Measurements from ENCODE around the gene APOBR.
"Not testable (repeated sequence)": the region's sequence is repeated elsewhere in the genome, so short reads cannot be mapped to it uniquely, and the experiment has no call there.

Gene APOBR

GRCh38 chr16:28494121-28494851 lies at the start of gene APOBR:
TSS of gene APOBR (plus strand) at chr16:28494643. CDS start at chr16:28494682, 39 bp downstream.
- DNase-seq: peak; percentile 96

- not testable (repeated sequence) for DNase-seq
These were observed 48.1 kb upstream of the APOBR start for GRCh38 chr16:28446388-28446787.

GRCh38 chr16:28447081-28447480 lies 47.4 kb upstream of the APOBR start:
- DNase-seq: not testable (repeated sequence)

- no peak for DNase-seq
These were observed 20.7 kb upstream of the APOBR start for GRCh38 chr16:28473714-28474265.

- DNase-seq: no peak
These were observed 19.2 kb upstream of the APOBR start for GRCh38 chr16:28475221-28475620.

- no peak for DNase-seq
These were observed 17.0 kb upstream of the APOBR start for GRCh38 chr16:28477311-28477920.

GRCh38 chr16:28478506-28479180 lies 15.8 kb upstream of the APOBR start:
- no peak for DNase-seq

GRCh38 chr16:28482026-28482425 lies 12.4 kb upstream of the APOBR start:
- no peak for DNase-seq

GRCh38 chr16:28483361-28483760 lies 11.1 kb upstream of the APOBR start:
- DNase-seq: not testable (repeated sequence)

GRCh38 chr16:28486266-28486665 lies 8.2 kb upstream of the APOBR start:
- DNase-seq: no peak

- peak; percentile 52 for DNase-seq
These were observed 3.0 kb upstream of the APOBR start for GRCh38 chr16:28491230-28491969.

GRCh38 chr16:28491970-28492474 lies 2.4 kb upstream of the APOBR start, which contains the start of gene CLN3:
TSS of gene CLN3 (minus strand) at chr16:28492074. CDS start at chr16:28491759, 315 bp downstream.
- DNase-seq: peak; percentile 96

GRCh38 chr16:28492511-28492910 lies 1.9 kb upstream of the APOBR start:
- DNase-seq: no peak

GRCh38 chr16:28495098-28495793 lies 803 bp downstream of the APOBR start:
- DNase-seq: no peak

GRCh38 chr16:28495795-28496749 lies 1.6 kb downstream of the APOBR start:
- DNase-seq: no peak

- DNase-seq: no peak
These were observed 2.4 kb downstream of the APOBR start for GRCh38 chr16:28496844-28497243.

GRCh38 chr16:28497386-28497785 lies 2.9 kb downstream of the APOBR start:
- DNase-seq: no peak

GRCh38 chr16:28497861-28498599 lies 3.6 kb downstream of the APOBR start:
- DNase-seq: no peak

GRCh38 chr16:28498666-28499381 lies 4.4 kb downstream of the APOBR start:
- DNase-seq: no peak

Data from GF-D8 (cell line).